PFSK-1 (cell line): ENCODE results near the gene TCF7L1.

Experiments used
- FOXP2 ChIP-seq: optimal IDR thresholded peaks from 2 replicates; pipeline ENCODE3; 2011; ENCODE audit warnings: borderline replicate concordance, control low read depth, inconsistent platforms; ENCODE audit not compliant: insufficient read depth; ENCODE audit errors: extremely low read length, extremely low read depth
- POLR2AphosphoS5 ChIP-seq: IDR thresholded peaks from 2 replicates; pipeline ENCODE4 v1.6.1; 2012; ENCODE audit warnings: low read depth, mild to moderate bottlenecking, control low read depth, low read length, moderate library complexity
- SIN3A ChIP-seq: IDR thresholded peaks from 2 replicates; pipeline ENCODE4 v1.6.1; 2012; ENCODE audit warnings: mild to moderate bottlenecking, low read length, moderate library complexity, borderline replicate concordance; ENCODE audit not compliant: insufficient read depth
- TAF1 ChIP-seq: IDR thresholded peaks from 2 replicates; pipeline ENCODE4 v1.6.1; 2012; ENCODE audit warnings: low read length, control low read depth, borderline replicate concordance; ENCODE audit not compliant: insufficient read depth
- TF ChIP-seq, protein P1 (sequence below), 2 experiments: IDR thresholded peaks; 2 replicates each; pipeline versions ENCODE4 v1.6.1 to v1.8.0; 2011 to 2012; ENCODE audit warnings: low read depth in 2 of 2, low read length in 2 of 2, control low read depth in 1 of 2, inconsistent platforms in 1 of 2, mild to moderate bottlenecking in 1 of 2, moderate library complexity in 1 of 2; ENCODE audit not compliant: insufficient read depth in 1 of 2

The TCF7L1 gene

DNA sequence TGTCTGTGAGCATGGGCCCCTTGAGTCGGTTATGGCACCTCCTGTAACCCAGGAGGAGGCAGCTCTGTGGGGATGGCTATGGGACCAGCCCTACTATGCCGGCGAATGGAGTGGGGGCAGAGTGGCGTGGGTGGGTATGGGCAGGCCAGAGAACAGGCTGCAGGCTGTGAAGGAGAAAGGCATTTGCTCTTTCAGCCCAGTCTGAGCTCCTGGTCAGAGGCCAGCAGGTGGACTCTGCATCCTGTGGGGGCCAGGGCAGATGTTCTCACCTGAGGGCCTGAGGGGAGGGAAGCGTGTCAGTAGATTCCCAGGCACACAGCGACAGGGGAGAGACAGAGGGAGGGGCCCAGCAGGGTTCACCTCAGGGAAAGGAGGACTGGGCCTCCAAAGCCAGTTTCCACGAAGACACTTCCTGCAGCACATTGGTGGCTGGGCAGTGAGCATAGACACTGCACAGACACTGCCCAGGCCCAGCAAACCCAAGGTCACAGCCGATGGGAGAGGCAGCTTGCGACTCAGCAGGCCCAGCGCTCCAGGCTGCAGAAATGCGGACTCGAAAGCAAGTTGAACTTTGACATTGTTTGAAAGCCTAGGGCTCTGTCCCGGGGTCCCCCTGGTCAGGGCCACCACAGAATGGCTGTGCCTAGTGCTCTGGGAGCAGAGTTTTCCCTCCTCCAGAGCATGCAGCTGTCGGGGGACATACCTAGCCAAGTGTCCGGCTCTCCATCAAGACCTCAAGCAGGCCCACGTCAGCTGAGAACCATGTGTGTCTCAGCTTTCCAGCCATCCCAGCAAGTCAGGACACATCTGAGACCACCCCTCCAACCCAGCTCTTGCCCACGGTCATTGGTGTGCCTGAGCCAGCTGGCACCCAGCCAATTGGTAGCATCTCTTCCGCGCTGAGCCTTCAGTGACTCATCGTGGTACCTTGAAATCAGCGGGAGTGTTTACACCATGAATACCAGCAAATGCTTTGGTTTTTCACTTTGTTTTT, 140.8 kb downstream of the TCF7L1 start:
- no peak for TF ChIP-seq TAF1
- peak; percentile 62 for TF ChIP-seq FOXP2

DNA sequence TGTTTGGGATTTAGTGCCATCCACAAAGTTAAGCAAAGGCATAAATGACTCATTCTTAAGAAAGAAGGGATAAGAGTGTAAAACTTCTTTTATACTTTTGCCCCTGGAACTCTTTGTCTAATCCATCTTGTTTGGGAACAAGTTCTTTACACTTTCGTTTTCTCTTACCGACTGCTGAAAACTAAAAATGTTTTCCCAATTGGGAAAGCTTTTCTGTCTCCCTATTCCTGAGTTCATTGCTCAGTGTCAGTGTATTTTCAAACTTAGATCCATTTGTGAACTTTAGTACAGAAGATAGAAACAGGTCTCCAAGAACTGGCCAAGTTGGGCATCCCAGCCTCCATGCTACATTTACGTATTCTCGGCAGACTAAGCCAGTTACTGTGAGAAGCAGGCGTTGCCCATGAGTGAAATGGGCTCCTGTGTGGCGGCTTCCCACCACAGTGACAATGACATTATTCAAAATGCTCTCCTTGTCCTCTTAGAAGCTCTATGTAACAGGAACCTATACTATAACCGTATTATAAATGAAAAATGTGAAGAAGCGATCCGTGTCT, 142.9 kb downstream of the TCF7L1 start:
- TF ChIP-seq FOXP2 (no peak), SIN3A (no peak), TAF1 (no peak), POLR2AphosphoS5 (no peak)
- TF ChIP-seq, protein P1, sequence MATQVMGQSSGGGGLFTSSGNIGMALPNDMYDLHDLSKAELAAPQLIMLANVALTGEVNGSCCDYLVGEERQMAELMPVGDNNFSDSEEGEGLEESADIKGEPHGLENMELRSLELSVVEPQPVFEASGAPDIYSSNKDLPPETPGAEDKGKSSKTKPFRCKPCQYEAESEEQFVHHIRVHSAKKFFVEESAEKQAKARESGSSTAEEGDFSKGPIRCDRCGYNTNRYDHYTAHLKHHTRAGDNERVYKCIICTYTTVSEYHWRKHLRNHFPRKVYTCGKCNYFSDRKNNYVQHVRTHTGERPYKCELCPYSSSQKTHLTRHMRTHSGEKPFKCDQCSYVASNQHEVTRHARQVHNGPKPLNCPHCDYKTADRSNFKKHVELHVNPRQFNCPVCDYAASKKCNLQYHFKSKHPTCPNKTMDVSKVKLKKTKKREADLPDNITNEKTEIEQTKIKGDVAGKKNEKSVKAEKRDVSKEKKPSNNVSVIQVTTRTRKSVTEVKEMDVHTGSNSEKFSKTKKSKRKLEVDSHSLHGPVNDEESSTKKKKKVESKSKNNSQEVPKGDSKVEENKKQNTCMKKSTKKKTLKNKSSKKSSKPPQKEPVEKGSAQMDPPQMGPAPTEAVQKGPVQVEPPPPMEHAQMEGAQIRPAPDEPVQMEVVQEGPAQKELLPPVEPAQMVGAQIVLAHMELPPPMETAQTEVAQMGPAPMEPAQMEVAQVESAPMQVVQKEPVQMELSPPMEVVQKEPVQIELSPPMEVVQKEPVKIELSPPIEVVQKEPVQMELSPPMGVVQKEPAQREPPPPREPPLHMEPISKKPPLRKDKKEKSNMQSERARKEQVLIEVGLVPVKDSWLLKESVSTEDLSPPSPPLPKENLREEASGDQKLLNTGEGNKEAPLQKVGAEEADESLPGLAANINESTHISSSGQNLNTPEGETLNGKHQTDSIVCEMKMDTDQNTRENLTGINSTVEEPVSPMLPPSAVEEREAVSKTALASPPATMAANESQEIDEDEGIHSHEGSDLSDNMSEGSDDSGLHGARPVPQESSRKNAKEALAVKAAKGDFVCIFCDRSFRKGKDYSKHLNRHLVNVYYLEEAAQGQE (IDR thresholded peaks at IDR 0.05; ENCODE audit: insufficient read depth in 1 of 2, low read depth in 2 of 2, low read length in 2 of 2): no peak

DNA sequence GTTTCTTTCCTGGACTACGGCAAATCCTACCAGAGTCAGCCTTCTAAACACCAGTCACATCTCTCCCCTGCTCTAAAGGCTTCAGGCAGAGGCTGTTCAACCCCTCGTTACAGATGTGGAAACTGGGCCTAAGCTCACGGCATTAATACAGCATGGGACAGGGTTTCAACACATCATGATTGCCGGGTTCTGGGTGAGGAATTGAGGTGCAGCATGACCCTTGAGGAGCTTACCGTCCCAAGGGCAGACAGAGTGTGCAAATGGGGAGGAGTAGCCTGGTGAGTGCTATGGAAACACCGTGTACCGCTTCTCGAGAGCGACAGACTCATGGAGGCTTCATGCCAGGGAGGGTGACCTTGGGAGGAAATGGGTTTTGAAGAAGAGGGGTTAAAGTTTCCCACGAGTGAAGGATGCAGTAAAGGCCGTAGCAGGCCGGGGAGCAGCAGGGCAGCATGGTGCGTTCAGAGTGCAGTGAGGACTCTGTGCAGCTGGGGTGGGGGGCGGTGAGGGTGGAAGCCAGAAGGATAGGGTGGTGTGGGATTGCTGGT, 143.5 kb downstream of the TCF7L1 start:
- no peak for TF ChIP-seq SIN3A

DNA sequence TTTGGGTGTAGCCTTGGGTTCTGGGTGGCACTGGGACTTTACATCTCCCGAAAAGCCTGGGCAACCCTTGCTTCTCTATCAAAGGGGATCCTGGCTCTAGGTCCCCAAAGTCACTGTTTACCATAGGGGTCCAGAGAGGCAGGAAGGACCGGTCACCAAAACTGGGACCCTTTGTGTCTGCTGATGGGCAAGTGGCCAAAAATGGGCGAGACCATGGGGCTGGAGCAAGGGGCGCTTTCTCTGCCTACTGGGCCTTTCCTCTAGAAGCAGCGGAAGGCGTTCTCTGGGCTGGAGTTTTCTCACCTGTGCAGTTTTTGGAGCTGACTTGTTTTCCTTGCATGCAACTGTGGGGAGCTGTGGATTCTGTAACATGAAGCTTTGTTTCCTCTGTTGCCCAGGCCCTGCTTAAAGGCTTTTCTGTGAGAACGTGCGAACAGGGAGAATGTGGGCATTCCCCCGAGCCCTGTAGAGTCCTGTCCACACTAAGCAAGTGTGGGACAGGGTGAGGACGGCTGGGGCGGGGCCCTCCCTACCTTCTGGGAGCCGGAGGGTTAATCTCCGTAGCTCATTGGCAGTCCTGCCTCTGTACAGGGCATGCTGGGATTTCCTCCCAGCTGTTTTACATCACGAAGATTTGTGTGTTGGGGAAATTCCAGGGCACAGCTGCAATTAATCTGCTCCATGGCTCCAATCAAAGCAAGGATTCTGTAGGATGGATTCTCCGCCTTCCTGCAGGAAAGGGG, 144.4 kb downstream of the TCF7L1 start:
- TF ChIP-seq POLR2AphosphoS5 (no peak), SIN3A (0 out of 2 replicates have a peak, but pooled peaks have one; percentile 75)

DNA sequence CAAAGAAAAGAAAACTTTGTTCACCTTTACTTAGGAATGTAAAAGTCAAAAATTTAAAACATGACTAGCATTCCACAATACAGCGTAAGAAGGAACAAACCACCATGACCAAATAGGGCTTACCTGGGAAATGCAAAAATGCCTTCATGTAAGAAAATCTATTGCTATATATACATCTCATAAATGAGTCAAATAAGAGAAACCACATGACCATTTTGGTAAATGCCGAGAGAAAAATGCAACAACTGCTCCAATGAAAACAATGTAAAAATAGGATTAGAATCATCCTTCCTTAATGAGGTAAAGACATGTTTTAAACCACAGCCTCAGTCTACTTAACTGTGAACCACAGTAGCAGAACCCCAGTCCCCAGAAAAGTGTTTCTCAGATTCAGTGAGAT, 145.2 kb downstream of the TCF7L1 start:
- TF ChIP-seq, protein P1 (IDR thresholded peaks at IDR 0.05; ENCODE audit: insufficient read depth in 1 of 2, low read depth in 2 of 2, low read length in 2 of 2): no peak
- TF ChIP-seq POLR2AphosphoS5 (no peak), TAF1 (no peak), SIN3A (no peak), FOXP2 (no peak)

DNA sequence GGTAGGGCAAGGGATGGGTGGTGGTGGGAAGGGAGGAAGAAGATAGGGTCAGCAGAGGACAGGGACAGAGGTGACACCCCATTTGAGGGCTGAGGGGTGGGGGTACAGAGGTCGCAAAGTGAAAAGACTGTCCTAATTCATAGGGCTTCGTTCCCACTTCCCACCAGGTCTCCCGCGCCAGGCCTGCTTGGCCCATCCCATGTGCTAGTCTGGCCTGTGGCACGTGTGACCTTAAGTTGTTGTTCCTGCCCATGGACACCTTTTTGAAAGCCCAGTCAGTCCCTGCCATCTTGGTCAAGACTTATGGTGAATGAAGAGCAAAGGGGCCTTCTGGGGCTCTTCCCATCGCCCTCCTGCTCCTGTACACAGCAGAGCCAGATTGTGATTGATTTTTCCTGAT, 148.4 kb downstream of the TCF7L1 start:
- TF ChIP-seq TAF1 (no peak), POLR2AphosphoS5 (no peak), FOXP2 (no peak), SIN3A (no peak)
- TF ChIP-seq, protein P1 (IDR thresholded peaks at IDR 0.05; ENCODE audit: insufficient read depth in 1 of 2, low read depth in 2 of 2, low read length in 2 of 2): no peak
